H1 (cell line): ENCODE results near the gene RAB44. TPM values are rescaled to one million over a fixed set of nuclear protein-coding genes. Genes with fewer than 3 reads are reported as not detected.

Source experiments
- CTCF ChIA-PET: fragments of 300-600 bp; sonication (Branson Sonifier 250); formaldehyde crosslinking; loops from one replicate; lab custom pipeline; 2021; ENCODE audit not compliant: partially characterized antibody; lab: Charles Lee
- POLR2A ChIA-PET: fragments of 300-600 bp; sonication (Branson Sonifier 250); formaldehyde crosslinking; loops from one replicate; lab custom pipeline; 2021; ENCODE audit warnings: inconsistent platforms; ENCODE audit not compliant: partially characterized antibody; lab: Charles Lee
- DNase-seq, 2 experiments: peaks; one replicate each; pipeline versions ENCODE4 v3.0.0 to v3.0.0-alpha.2; 2010 to 2022; ENCODE audit warnings: low spot score in 2 of 2, low read depth in 1 of 2, mixed read lengths in 1 of 2
- FAIRE-seq: peaks from 2 replicates; lab custom pipeline; 2011; peaks lifted over from hg19 to GRCh38; lab: Jason Lieb, UNC
- H2AFZ ChIP-seq: 2 replicates; pipeline ENCODE4 v1.8.1; 2012; ENCODE audit warnings: low read length, inconsistent platforms
- H2AK5ac ChIP-seq: 2 replicates; pipeline ENCODE4 v1.6.1; 2013; ENCODE audit warnings: low read depth, low read length
- H2BK120ac ChIP-seq: replicated peaks from 2 replicates; pipeline ENCODE3; 2013; ENCODE audit warnings: low read depth, low read length, inconsistent platforms
- H2BK12ac ChIP-seq: 2 replicates; pipeline ENCODE4 v1.6.1; 2013; ENCODE audit warnings: low read depth, low read length
- H2BK15ac ChIP-seq: 2 replicates; pipeline ENCODE4 v1.6.1; 2013; ENCODE audit warnings: low read length
- H2BK20ac ChIP-seq: 2 replicates; pipeline ENCODE4 v1.6.1; 2013; ENCODE audit warnings: low read length
- H2BK5ac ChIP-seq: 2 replicates; pipeline ENCODE4 v1.6.1; 2013; ENCODE audit warnings: low read depth, low read length
- H3K14ac ChIP-seq: 2 replicates; pipeline ENCODE4 v1.6.1; 2013; ENCODE audit warnings: inconsistent platforms; ENCODE audit not compliant: insufficient read length
- H3K18ac ChIP-seq: 2 replicates; pipeline ENCODE4 v1.6.1; 2013; ENCODE audit warnings: low read length; ENCODE audit errors: extremely low read depth
- H3K23ac ChIP-seq: 2 replicates; pipeline ENCODE4 v1.6.1; 2013; ENCODE audit warnings: inconsistent platforms; ENCODE audit not compliant: insufficient read length
- H3K23me2 ChIP-seq: 2 replicates; pipeline ENCODE4 v1.6.1; 2013; ENCODE audit warnings: low read depth, low read length
- H3K27ac ChIP-seq: 2 replicates; pipeline ENCODE4 v1.6.1; 2011; ENCODE audit warnings: low read depth, low read length, inconsistent platforms
- H3K27me3 ChIP-seq, 4 experiments: replicated peaks in 1 of 4; 1 replicate in 1 of 4; 2 replicates in 3 of 4; pipeline versions ENCODE4 v1.6.1 to v1.8.1; 2011 to 2013; ENCODE audit warnings: low read length in 3 of 4, mild to moderate bottlenecking in 3 of 4, inconsistent platforms in 2 of 4, mixed read lengths in 2 of 4, moderate library complexity in 1 of 4; ENCODE audit not compliant: control insufficient read depth in 3 of 4, insufficient read depth in 3 of 4; ENCODE audit errors: extremely low read depth in 1 of 4
- H3K36me3 ChIP-seq, 4 experiments: 2 replicates each; pipeline versions ENCODE4 v1.6.1 to v1.8.1; 2011 to 2013; ENCODE audit warnings: mild to moderate bottlenecking in 4 of 4, low read length in 3 of 4, moderate library complexity in 2 of 4, control low read depth in 1 of 4, inconsistent platforms in 1 of 4; ENCODE audit not compliant: insufficient read depth in 4 of 4, control insufficient read depth in 2 of 4
- H3K4ac ChIP-seq: replicated peaks from 2 replicates; pipeline ENCODE3; 2013; ENCODE audit warnings: low read length, low read depth, mixed read lengths, inconsistent platforms; ENCODE audit not compliant: insufficient read length
- H3K4me1 ChIP-seq, 4 experiments: replicated peaks in 1 of 4; 1 replicate in 1 of 4; 2 replicates in 3 of 4; pipeline versions ENCODE4 v1.6.1 to v1.8.1; 2011 to 2013; ENCODE audit warnings: low read length in 3 of 4, inconsistent platforms in 2 of 4, mixed read lengths in 1 of 4; ENCODE audit not compliant: insufficient read depth in 4 of 4, control insufficient read depth in 3 of 4
- H3K4me2 ChIP-seq, 2 experiments: 2 replicates each; pipeline versions ENCODE4 v1.6.1 to v1.8.1; 2011 to 2013; ENCODE audit warnings: low read depth in 2 of 2, low read length in 2 of 2, control low read depth in 1 of 2, inconsistent platforms in 1 of 2, mild to moderate bottlenecking in 1 of 2; ENCODE audit not compliant: insufficient read depth in 1 of 2
- H3K4me3 ChIP-seq, 4 experiments: fragments of 200-600, 300-600 bp in 1 of 4; sonication (generic), shearing (Covaris generic), sonication (Bioruptor Twin) in 1 of 4; 2 replicates each; pipeline versions ENCODE4 v1.5.1 to v1.8.1; 2011 to 2016; ENCODE audit warnings: low read length in 4 of 4, low read depth in 3 of 4, control low read depth in 2 of 4, inconsistent platforms in 2 of 4, mild to moderate bottlenecking in 2 of 4, mixed read lengths in 1 of 4, moderate library complexity in 1 of 4; ENCODE audit not compliant: insufficient read depth in 2 of 4; ENCODE audit errors: extremely low read depth in 1 of 4
- H3K56ac ChIP-seq: replicated peaks from 2 replicates; pipeline ENCODE3; 2013; ENCODE audit warnings: low read depth, mild to moderate bottlenecking, mixed read lengths, low read length, inconsistent platforms; ENCODE audit not compliant: insufficient read length
- H3K79me1 ChIP-seq: 2 replicates; pipeline ENCODE4 v1.6.1; 2013; ENCODE audit warnings: low read depth, low read length, control low read depth
- H3K79me2 ChIP-seq, 2 experiments: 2 replicates each; pipeline versions ENCODE4 v1.6.1 to v1.8.1; 2012 to 2013; ENCODE audit warnings: low read length in 2 of 2, mild to moderate bottlenecking in 2 of 2, inconsistent platforms in 1 of 2; ENCODE audit not compliant: insufficient read depth in 2 of 2, control insufficient read depth in 1 of 2
- H3K9ac ChIP-seq, 4 experiments: replicated peaks in 1 of 4; 1 replicate in 1 of 4; 2 replicates in 3 of 4; pipeline versions ENCODE4 v1.6.1 to v1.8.1; 2011 to 2013; ENCODE audit warnings: low read depth in 3 of 4, low read length in 3 of 4, control low read depth in 2 of 4, mild to moderate bottlenecking in 2 of 4, moderate library complexity in 2 of 4, inconsistent platforms in 1 of 4; ENCODE audit errors: extremely low read depth in 1 of 4
- H3K9me3 ChIP-seq, 2 experiments: 2 replicates each; pipeline versions ENCODE4 v1.6.1 to v1.8.1; 2012 to 2013; ENCODE audit warnings: mild to moderate bottlenecking in 2 of 2, moderate library complexity in 2 of 2, control low read depth in 1 of 2, inconsistent platforms in 1 of 2, low read depth in 1 of 2, low read length in 1 of 2, mixed read lengths in 1 of 2; ENCODE audit not compliant: insufficient read depth in 2 of 2
- H4K20me1 ChIP-seq, 2 experiments: replicated peaks in 1 of 2; 2 replicates each; pipeline versions ENCODE3 to v1.8.1; 2011 to 2013; ENCODE audit warnings: inconsistent platforms in 2 of 2, low read length in 2 of 2, mild to moderate bottlenecking in 1 of 2; ENCODE audit not compliant: insufficient read depth in 2 of 2, control insufficient read depth in 1 of 2
- H4K5ac ChIP-seq: 2 replicates; pipeline ENCODE4 v1.6.1; 2013; ENCODE audit warnings: low read length, low read depth, mixed read lengths, inconsistent platforms; ENCODE audit not compliant: insufficient read length
- H4K8ac ChIP-seq: 2 replicates; pipeline ENCODE4 v1.8.0; 2013; ENCODE audit warnings: mild to moderate bottlenecking, moderate library complexity, low read length, inconsistent platforms; ENCODE audit not compliant: insufficient read depth; ENCODE audit errors: extremely low read depth
- H4K91ac ChIP-seq: replicated peaks from 2 replicates; pipeline ENCODE3; 2013; ENCODE audit warnings: low read length, mixed read lengths, inconsistent platforms; ENCODE audit not compliant: insufficient read length
- BACH1 ChIP-seq: IDR thresholded peaks from 2 replicates; pipeline ENCODE4 v1.6.1; 2012; ENCODE audit warnings: low read length, improper control_type of control experiment
- BCL11A ChIP-seq, 2 experiments: IDR thresholded peaks; one replicate each; pipeline ENCODE4 v1.6.1; 2011; ENCODE audit warnings: low read depth in 2 of 2, low read length in 2 of 2, mild to moderate bottlenecking in 2 of 2
- BRCA1 ChIP-seq: IDR thresholded peaks from 2 replicates; pipeline ENCODE4 v1.6.1; 2012; ENCODE audit warnings: low read depth, low read length, improper control_type of control experiment
- CBX5 ChIP-seq: fragments of 300-800, 300-1000 bp; sonication (generic); IDR thresholded peaks from 2 replicates; pipeline ENCODE4 v1.7.1; 2016; ENCODE audit warnings: antibody characterized with exemption, low read length, low read depth
- CREB1 ChIP-seq: IDR thresholded peaks from 2 replicates; pipeline ENCODE4 v1.6.1; 2012; ENCODE audit warnings: inconsistent platforms
- CTCF ChIP-seq, 3 experiments: IDR thresholded peaks; 1 replicate in 2 of 3; 2 replicates in 1 of 3; pipeline versions ENCODE4 v1.5.1 to v1.6.1; 2011; ENCODE audit warnings: low read length in 3 of 3, mild to moderate bottlenecking in 3 of 3, inconsistent platforms in 2 of 3, low read depth in 1 of 3, moderate library complexity in 1 of 3; ENCODE audit not compliant: insufficient read depth in 1 of 3; ENCODE audit errors: control extremely low read depth in 1 of 3
- EGR1 ChIP-seq: IDR thresholded peaks from 2 replicates; pipeline ENCODE4 v1.6.1; 2011; ENCODE audit warnings: low read depth, low read length, borderline replicate concordance
- EP300 ChIP-seq, 2 experiments: IDR thresholded peaks; 1 replicate in 1 of 2; 2 replicates in 1 of 2; pipeline ENCODE4 v1.6.1; 2011 to 2012; ENCODE audit warnings: low read depth in 2 of 2, low read length in 2 of 2, mild to moderate bottlenecking in 2 of 2, borderline replicate concordance in 1 of 2, inconsistent platforms in 1 of 2, moderate library complexity in 1 of 2
- JUN ChIP-seq: IDR thresholded peaks from 2 replicates; pipeline ENCODE4 v1.6.1; 2011; ENCODE audit warnings: low read depth, mild to moderate bottlenecking, improper control_type of control experiment, low read length
- KDM4A ChIP-seq: IDR thresholded peaks from one replicate; pipeline ENCODE4 v1.7.1; 2012; ENCODE audit warnings: low read depth, mild to moderate bottlenecking, moderate library complexity, low read length, inconsistent platforms; ENCODE audit not compliant: severe bottlenecking
- MAFK ChIP-seq: IDR thresholded peaks from 2 replicates; pipeline ENCODE4 v1.6.1; 2012; ENCODE audit warnings: low read depth, mild to moderate bottlenecking, improper control_type of control experiment, low read length
- POLR2A ChIP-seq, 2 experiments: IDR thresholded peaks; 1 replicate in 1 of 2; 2 replicates in 1 of 2; pipeline ENCODE4 v1.6.1; 2011; ENCODE audit warnings: low read depth in 2 of 2, low read length in 2 of 2, mild to moderate bottlenecking in 2 of 2; ENCODE audit errors: control extremely low read depth in 1 of 2
- POLR2AphosphoS5 ChIP-seq: IDR thresholded peaks from 2 replicates; pipeline ENCODE4 v1.6.1; 2011; ENCODE audit warnings: low read depth, low read length
- WGBS, 2 experiments: shearing (Covaris generic) in 1 of 2; methylation state at CpG; one replicate each; pipeline versions ENCODE4 v1.1.6 to v1.1.7; 2013 to 2015; ENCODE audit warnings: low lambda C conversion rate in 2 of 2, mixed read lengths in 2 of 2, inconsistent platforms in 1 of 2, low coverage in 1 of 2, missing lambda C conversion rate in 1 of 2; ENCODE audit not compliant: insufficient replicate concordance in 2 of 2, insufficient coverage in 1 of 2, insufficient read length in 1 of 2; ENCODE audit errors: extremely low coverage in 1 of 2, missing lambda C conversion rate in 1 of 2; 5-methylcytosine and 5-hydroxymethylcytosine counted together
- polyA plus RNA-seq, 7 experiments: library from polyadenylated mRNA; depleted of rRNA in 3 of 7; stranded (reverse) in 5 of 7; unstranded in 2 of 7; fragments of >200 nt in 5 of 7; fragments of 200-250 nt in 2 of 7; gene quantifications; 1 replicate in 5 of 7; 2 replicates in 1 of 7; 4 replicates in 1 of 7; pipeline versions ENCODE4 v1.2.1 to v1.2.3, GENCODE V29; 2011 to 2013; ENCODE audit warnings: missing spikeins in 2 of 7, mixed read lengths in 2 of 7
- total RNA-seq: library from RNA; stranded (reverse); fragmentation: NEBNext Ultra II Directional; extraction: Animal tissue kit (Norgen Biotek cat#: 25700); gene quantifications from 2 replicates; pipeline ENCODE4 v1.2.1, GENCODE V29; 2021

The RAB44 gene
- total and polyA plus RNA-seq, 2 of the 8 experiments (the other 6 are each of a cell fraction or from before 2014, with no cell fraction given): 0.02 TPM; not detected in 1

GRCh38 chr6:36722365-36722764 is 24.7 kb downstream of the RAB44 start:
- H3K56ac ChIP-seq: no peak overlapping the region
- no peak overlapping the region for H2BK12ac ChIP-seq
- no peak overlapping the region for H3K23ac ChIP-seq
- no peak overlapping the region for H3K9ac ChIP-seq
- no peak for FAIRE-seq
- no peak overlapping the region for H3K18ac ChIP-seq
- H4K8ac ChIP-seq: no peak overlapping the region
- no peaks in the 10 kb centered on the region for H3K27me3 ChIP-seq
- no peaks in the 10 kb centered on the region for H3K36me3 ChIP-seq
- H3K4me1 ChIP-seq: no peaks in the 10 kb centered on the region; a peak in 1 of 7 replicates
- no peak overlapping the region for H2BK15ac ChIP-seq
- H2BK20ac ChIP-seq: no peak overlapping the region
- no peaks in the 10 kb centered on the region for H3K79me2 ChIP-seq
- H2AFZ ChIP-seq: no peak overlapping the region
- H3K14ac ChIP-seq: no peak overlapping the region
- no peak overlapping the region for H3K4me3 ChIP-seq
- CTCF ChIA-PET: interaction anchor here (0.7 to 5.5 kb wide), 12 partner anchors 7 to 107 kb away, joined by 3 to 35 read pairs (median 12); no protein-coding TSS in a partner anchor
- no peaks in the 10 kb centered on the region for H3K23me2 ChIP-seq
- 94% methylated on average over 10 of the region's 10 CpGs; no CpG with 5 or more reads in 1 of the 2 experiments for WGBS, 2 experiments
- H3K9me3 ChIP-seq: no peaks in the 10 kb centered on the region
- no peak overlapping the region for H3K4ac ChIP-seq
- POLR2A ChIA-PET: interaction anchor here (1.9 to 2.6 kb wide), 2 partner anchors 112 to 125 kb away, joined by 7 to 8 read pairs; no protein-coding TSS in a partner anchor
- no peak overlapping the region for H2AK5ac ChIP-seq
- no peak overlapping the region for H4K91ac ChIP-seq
- DNase-seq: no peak
- no peak overlapping the region for H3K4me2 ChIP-seq
- no peak overlapping the region for H2BK120ac ChIP-seq
- H4K5ac ChIP-seq: no peak overlapping the region
- H3K79me1 ChIP-seq: no peaks in the 10 kb centered on the region; the same call in 1 of the 2 replicates
- H3K27ac ChIP-seq: no peak overlapping the region
- no peaks in the 10 kb centered on the region for H4K20me1 ChIP-seq
- H2BK5ac ChIP-seq: no peak overlapping the region
- no peak for TF ChIP-seq CTCF (IDR thresholded peaks at IDR 0.05; ENCODE audit: control extremely low read depth in 1 of 3, insufficient read depth in 1 of 3, low read depth in 1 of 3, low read length in 3 of 3)
- TF ChIP-seq EGR1: no peak
- TF ChIP-seq POLR2A (IDR thresholded peaks at IDR 0.05; ENCODE audit: control extremely low read depth in 1 of 2, low read depth in 2 of 2, low read length in 2 of 2): no peak
- TF ChIP-seq BRCA1: no peak
- TF ChIP-seq KDM4A: no peak
- TF ChIP-seq EP300 (IDR thresholded peaks at IDR 0.05; ENCODE audit: borderline replicate concordance in 1 of 2, low read depth in 2 of 2, low read length in 2 of 2): no peak
- no peak for TF ChIP-seq MAFK
- TF ChIP-seq CREB1: no peak
- TF ChIP-seq JUN: no peak
- TF ChIP-seq BCL11A (IDR thresholded peaks at IDR 0.05; ENCODE audit: low read depth in 2 of 2, low read length in 2 of 2): no peak
- TF ChIP-seq CBX5: no peak
- no peak for TF ChIP-seq BACH1
- no peak for TF ChIP-seq POLR2AphosphoS5
